Measurements from ENCODE around the gene PHF5A. TPM values are rescaled to one million over a fixed set of nuclear protein-coding genes. Genes with fewer than 3 reads are reported as not detected.

The PHF5A gene
- 112 TPM for polyA plus RNA-seq (2013, experiment 1 of 2)
- 109 TPM for polyA plus RNA-seq (2013, experiment 2 of 2)

- Histone ChIP-seq H3K4me2 (ENCODE audit: low read length) (peak within 1 kb of the TSS; percentile 95), H3K18ac (ENCODE audit: low read length) (no peak within 1 kb of the TSS), H3K9ac (ENCODE audit: low read length) (peak within 1 kb of the TSS; percentile 92), H4K5ac (ENCODE audit: low read length) (no peak within 1 kb of the TSS), H3K4ac (ENCODE audit: low read depth, low read length) (no peak within 1 kb of the TSS), H3K79me1 (ENCODE audit: low read length) (peaks cover 25% of the 10 kb centered on the region), H2BK5ac (ENCODE audit: low read length) (no peak within 1 kb of the TSS), H3K27ac (ENCODE audit: low read depth, low read length) (peak within 1 kb of the TSS; percentile 46), H2BK15ac (replicated peaks; ENCODE audit: low read depth) (no peak within 1 kb of the TSS), H3K4me1 (ENCODE audit: control insufficient read depth, low read depth, low read length) (peaks cover 3% of the 10 kb centered on the region), H3K4me3 (ENCODE audit: low read length) (peak within 1 kb of the TSS; percentile 93), H3K27me3 (ENCODE audit: insufficient read depth, low read length, poor library complexity) (no peaks in the 10 kb centered on the region), H4K8ac (ENCODE audit: low read depth, low read length) (peak within 1 kb of the TSS; percentile 59), H2BK120ac (ENCODE audit: low read depth, low read length) (no peak within 1 kb of the TSS), H3K56ac (ENCODE audit: low read length) (peak within 1 kb of the TSS; percentile 92), H3K36me3 (ENCODE audit: control insufficient read depth, insufficient read depth, low read length) (peaks cover 11% of the 10 kb centered on the region), H3K79me2 (ENCODE audit: control insufficient read depth, insufficient read depth, low read length) (peaks cover 45% of the 10 kb centered on the region), H3K23ac (ENCODE audit: low read length) (peak within 1 kb of the TSS; percentile 92), H2AK5ac (ENCODE audit: low read length) (peak within 1 kb of the TSS; percentile 43)
- DNase-seq, result peak; percentile 99
- WGBS (ENCODE audit: extremely low coverage, insufficient coverage, low lambda C conversion rate), result no CpG with 5 or more reads among the region's 51 CpGs
Observed at GRCh38 chr22:41468381-41469217, at the start of gene PHF5A, which contains the start of gene ACO2. Gene PHF5A, minus strand, starts transcription at chr22:41468692. Its CDS starts 39 bp downstream, at chr22:41468653. Gene ACO2, plus strand, starts transcription at chr22:41469117. Its CDS starts 30 bp downstream, at chr22:41469147.

- Histone ChIP-seq H4K8ac (ENCODE audit: low read depth, low read length) (no peak overlapping the region), H3K79me2 (ENCODE audit: control insufficient read depth, insufficient read depth, low read length) (no peaks in the 10 kb centered on the region), H3K56ac (ENCODE audit: low read length) (no peak overlapping the region), H3K27ac (ENCODE audit: low read depth, low read length) (no peak overlapping the region), H2AK5ac (ENCODE audit: low read length) (no peak overlapping the region), H3K9ac (ENCODE audit: low read length) (no peak overlapping the region), H3K4me2 (ENCODE audit: low read length) (no peak overlapping the region), H3K27me3 (ENCODE audit: insufficient read depth, low read length, poor library complexity) (no peaks in the 10 kb centered on the region), H2BK15ac (replicated peaks; ENCODE audit: low read depth) (no peak overlapping the region), H3K79me1 (ENCODE audit: low read length) (no peaks in the 10 kb centered on the region), H3K4me1 (ENCODE audit: control insufficient read depth, low read depth, low read length) (peaks cover 6% of the 10 kb centered on the region), H2BK120ac (ENCODE audit: low read depth, low read length) (no peak overlapping the region), H3K23ac (ENCODE audit: low read length) (no peak overlapping the region), H3K18ac (ENCODE audit: low read length) (no peak overlapping the region), H3K36me3 (ENCODE audit: control insufficient read depth, insufficient read depth, low read length) (peaks cover 1% of the 10 kb centered on the region), H3K4ac (ENCODE audit: low read depth, low read length) (no peak overlapping the region), H2BK5ac (ENCODE audit: low read length) (no peak overlapping the region), H3K4me3 (ENCODE audit: low read length) (no peak overlapping the region), H4K5ac (ENCODE audit: low read length) (no peak overlapping the region)
- whole genome bisulfite sequencing (ENCODE audit: extremely low coverage, insufficient coverage, low lambda C conversion rate), result no CpG with 5 or more reads among the region's 7 CpGs
- DNase-seq, result no peak
Observed at GRCh38 chr22:41518048-41518347, 49.5 kb upstream of the PHF5A start.

- H3K36me3 ChIP-seq (ENCODE audit: control insufficient read depth, insufficient read depth, low read length), result peaks cover 1% of the 10 kb centered on the region
- WGBS (ENCODE audit: extremely low coverage, insufficient coverage, low lambda C conversion rate), result no CpG with 5 or more reads among the region's 22 CpGs
Observed at GRCh38 chr22:41517172-41518047, 48.9 kb upstream of the PHF5A start.

GRCh38 chr22:41516462-41516861 is 48.0 kb upstream of the PHF5A start:
- no peak for DNase-seq
- Histone ChIP-seq H3K4me1 (ENCODE audit: control insufficient read depth, low read depth, low read length) (peaks cover 13% of the 10 kb centered on the region), H3K79me1 (ENCODE audit: low read length) (no peaks in the 10 kb centered on the region), H2BK5ac (ENCODE audit: low read length) (no peak overlapping the region), H3K56ac (ENCODE audit: low read length) (no peak overlapping the region), H3K23ac (ENCODE audit: low read length) (no peak overlapping the region), H3K79me2 (ENCODE audit: control insufficient read depth, insufficient read depth, low read length) (no peaks in the 10 kb centered on the region), H4K8ac (ENCODE audit: low read depth, low read length) (no peak overlapping the region), H3K18ac (ENCODE audit: low read length) (no peak overlapping the region), H3K27ac (ENCODE audit: low read depth, low read length) (no peak overlapping the region), H3K4ac (ENCODE audit: low read depth, low read length) (no peak overlapping the region), H3K36me3 (ENCODE audit: control insufficient read depth, insufficient read depth, low read length) (peaks cover 1% of the 10 kb centered on the region), H3K4me3 (ENCODE audit: low read length) (no peak overlapping the region), H4K5ac (ENCODE audit: low read length) (no peak overlapping the region), H2BK15ac (replicated peaks; ENCODE audit: low read depth) (no peak overlapping the region), H2BK120ac (ENCODE audit: low read depth, low read length) (no peak overlapping the region), H2AK5ac (ENCODE audit: low read length) (no peak overlapping the region), H3K9ac (ENCODE audit: low read length) (no peak overlapping the region), H3K27me3 (ENCODE audit: insufficient read depth, low read length, poor library complexity) (no peaks in the 10 kb centered on the region), H3K4me2 (ENCODE audit: low read length) (no peak overlapping the region)
- WGBS (ENCODE audit: extremely low coverage, insufficient coverage, low lambda C conversion rate), result no CpG with 5 or more reads among the region's 8 CpGs

More at GRCh38 chr22:41517172-41518047, 48.9 kb upstream of the PHF5A start:
- no peak overlapping the region for H3K4ac ChIP-seq (ENCODE audit: low read depth, low read length)
- H3K18ac ChIP-seq (ENCODE audit: low read length), result no peak overlapping the region
- H3K4me2 ChIP-seq (ENCODE audit: low read length), result no peak overlapping the region
- no peaks in the 10 kb centered on the region for H3K79me1 ChIP-seq (ENCODE audit: low read length)
- no peak overlapping the region for H2AK5ac ChIP-seq (ENCODE audit: low read length)
- peaks cover 10% of the 10 kb centered on the region for H3K4me1 ChIP-seq (ENCODE audit: control insufficient read depth, low read depth, low read length)
- no peaks in the 10 kb centered on the region for H3K27me3 ChIP-seq (ENCODE audit: insufficient read depth, low read length, poor library complexity)
- H2BK120ac ChIP-seq (ENCODE audit: low read depth, low read length), result no peak overlapping the region
- H3K56ac ChIP-seq (ENCODE audit: low read length), result no peak overlapping the region
- H3K4me3 ChIP-seq (ENCODE audit: low read length), result no peak overlapping the region
- H4K8ac ChIP-seq (ENCODE audit: low read depth, low read length), result no peak overlapping the region
- H2BK5ac ChIP-seq (ENCODE audit: low read length), result no peak overlapping the region
- H4K5ac ChIP-seq (ENCODE audit: low read length), result no peak overlapping the region
- no peaks in the 10 kb centered on the region for H3K79me2 ChIP-seq (ENCODE audit: control insufficient read depth, insufficient read depth, low read length)
- no peak overlapping the region for H3K23ac ChIP-seq (ENCODE audit: low read length)
- H3K27ac ChIP-seq (ENCODE audit: low read depth, low read length), result no peak overlapping the region
- H2BK15ac ChIP-seq (replicated peaks; ENCODE audit: low read depth), result no peak overlapping the region
- no peak overlapping the region for H3K9ac ChIP-seq (ENCODE audit: low read length)
- DNase-seq, result peak; percentile 65

- Histone ChIP-seq H3K4me3 (ENCODE audit: low read length) (no peak overlapping the region), H4K8ac (ENCODE audit: low read depth, low read length) (no peak overlapping the region), H2BK5ac (ENCODE audit: low read length) (peak overlapping the region; percentile 54), H2AK5ac (ENCODE audit: low read length) (peak overlapping the region; percentile 97), H2BK15ac (replicated peaks; ENCODE audit: low read depth) (peak overlapping the region; percentile 2), H3K18ac (ENCODE audit: low read length) (peak overlapping the region; percentile 52), H3K9ac (ENCODE audit: low read length) (peak overlapping the region; percentile 44), H3K79me1 (ENCODE audit: low read length) (no peaks in the 10 kb centered on the region), H3K27ac (ENCODE audit: low read depth, low read length) (peak overlapping the region; percentile 53), H4K5ac (ENCODE audit: low read length) (no peak overlapping the region), H3K23ac (ENCODE audit: low read length) (peak overlapping the region; percentile 66), H3K36me3 (ENCODE audit: control insufficient read depth, insufficient read depth, low read length) (peaks cover 1% of the 10 kb centered on the region), H3K79me2 (ENCODE audit: control insufficient read depth, insufficient read depth, low read length) (no peaks in the 10 kb centered on the region), H3K4me1 (ENCODE audit: control insufficient read depth, low read depth, low read length) (peaks cover 13% of the 10 kb centered on the region), H3K4ac (ENCODE audit: low read depth, low read length) (peak overlapping the region; percentile 81), H3K4me2 (ENCODE audit: low read length) (no peak overlapping the region), H2BK120ac (ENCODE audit: low read depth, low read length) (no peak overlapping the region), H3K27me3 (ENCODE audit: insufficient read depth, low read length, poor library complexity) (no peaks in the 10 kb centered on the region), H3K56ac (ENCODE audit: low read length) (peak overlapping the region; percentile 80)
- no CpG with 5 or more reads among the region's 5 CpGs for WGBS (ENCODE audit: extremely low coverage, insufficient coverage, low lambda C conversion rate)
- DNase-seq, result no peak
Observed at GRCh38 chr22:41513391-41513790, 44.9 kb upstream of the PHF5A start.
